Liver (tissue), 9 donors: ENCODE results near the gene MRPL52. TPM values are rescaled to one million over a fixed set of nuclear protein-coding genes. Genes with fewer than 3 reads are reported as not detected.

ENCODE experiments used
- DNase-seq: peaks from one replicate; pipeline ENCODE4 v3.0.0-alpha.2; 2017; ENCODE audit warnings: low spot score
- H3K27ac ChIP-seq, 2 donors: one replicate each; pipeline ENCODE4 v1.7.0; 2013; ENCODE audit warnings: inconsistent platforms in 2 of 2, low read length in 2 of 2, control low read depth in 1 of 2, low read depth in 1 of 2, mild to moderate bottlenecking in 1 of 2
- H3K27me3 ChIP-seq, 4 donors: one replicate each; pipeline versions ENCODE4 v1.6.1 to v1.7.0; 2013; ENCODE audit warnings: low read length in 3 of 4, inconsistent platforms in 1 of 4, mild to moderate bottlenecking in 1 of 4, moderate library complexity in 1 of 4; ENCODE audit not compliant: control insufficient read depth in 4 of 4, insufficient read depth in 4 of 4
- H3K36me3 ChIP-seq, 4 donors: one replicate each; pipeline versions ENCODE4 v1.6.1 to v1.7.0; 2013; ENCODE audit warnings: low read length in 3 of 4, mild to moderate bottlenecking in 3 of 4, low read depth in 1 of 4, moderate library complexity in 1 of 4; ENCODE audit not compliant: control insufficient read depth in 4 of 4, insufficient read depth in 3 of 4
- H3K4me1 ChIP-seq, 4 donors: one replicate each; pipeline versions ENCODE4 v1.6.1 to v1.7.0; 2013; ENCODE audit warnings: low read length in 3 of 4, mild to moderate bottlenecking in 3 of 4, moderate library complexity in 1 of 4; ENCODE audit not compliant: control insufficient read depth in 4 of 4, insufficient read depth in 4 of 4
- H3K4me3 ChIP-seq, 3 donors: one replicate each; pipeline versions ENCODE4 v1.6.1 to v1.7.0; 2013; ENCODE audit warnings: low read length in 3 of 3, control low read depth in 1 of 3, low read depth in 1 of 3, mild to moderate bottlenecking in 1 of 3
- H3K9ac ChIP-seq, 2 donors: one replicate each; pipeline ENCODE4 v1.7.0; 2013; ENCODE audit warnings: low read length in 2 of 2, mild to moderate bottlenecking in 2 of 2, moderate library complexity in 2 of 2, control low read depth in 1 of 2, low read depth in 1 of 2
- H3K9me3 ChIP-seq, 4 donors: one replicate each; pipeline versions ENCODE4 v1.6.1 to v1.7.0; 2013; ENCODE audit warnings: low read length in 3 of 4; ENCODE audit not compliant: control insufficient read depth in 4 of 4
- ATF3 ChIP-seq: IDR thresholded peaks from 2 replicates; pipeline ENCODE4 v1.6.1; 2016; ENCODE audit warnings: antibody characterized with exemption
- CTCF ChIP-seq: fragments of 150-350 bp; IDR thresholded peaks from 2 replicates; pipeline ENCODE4 v1.5.1; 2017; ENCODE audit warnings: improper control_type of control experiment, low read depth, low read length; ENCODE audit not compliant: missing input control
- EGR1 ChIP-seq, 2 donors: IDR thresholded peaks; 2 replicates each; pipeline ENCODE4 v1.6.1; 2016 to 2018; ENCODE audit warnings: antibody characterized with exemption in 2 of 2, low read depth in 2 of 2
- FOXA1 ChIP-seq: IDR thresholded peaks from 2 replicates; pipeline ENCODE4 v1.6.1; 2016; ENCODE audit warnings: antibody characterized with exemption
- FOXA2 ChIP-seq: IDR thresholded peaks from 2 replicates; pipeline ENCODE4 v1.6.1; 2016; ENCODE audit warnings: antibody characterized with exemption
- GABPA ChIP-seq, 2 donors: IDR thresholded peaks in 1 of 2; conservative IDR thresholded peaks in 1 of 2; 2 replicates each; pipeline ENCODE4 v1.6.1; 2016; ENCODE audit warnings: antibody characterized with exemption in 2 of 2, mild to moderate bottlenecking in 1 of 2, moderate library complexity in 1 of 2
- HNF4A ChIP-seq, 2 donors: conservative IDR thresholded peaks; 2 replicates each; pipeline ENCODE4 v1.6.1; 2016; ENCODE audit warnings: antibody characterized with exemption in 2 of 2, mild to moderate bottlenecking in 2 of 2
- HNF4G ChIP-seq: IDR thresholded peaks from 2 replicates; pipeline ENCODE4 v1.6.1; 2016; ENCODE audit warnings: antibody characterized with exemption
- JUND ChIP-seq, 2 donors: IDR thresholded peaks; 2 replicates each; pipeline ENCODE4 v1.6.1; 2016; ENCODE audit warnings: antibody characterized with exemption in 2 of 2
- MAX ChIP-seq: IDR thresholded peaks from 2 replicates; pipeline ENCODE4 v1.6.1; 2016; ENCODE audit warnings: antibody characterized with exemption
- NR2F2 ChIP-seq: IDR thresholded peaks from 2 replicates; pipeline ENCODE4 v1.6.1; 2016; ENCODE audit warnings: antibody characterized with exemption
- RAD21 ChIP-seq, 2 donors: IDR thresholded peaks; 2 replicates each; pipeline ENCODE4 v1.6.1; 2016; ENCODE audit warnings: antibody characterized with exemption in 2 of 2, mild to moderate bottlenecking in 2 of 2
- REST ChIP-seq: IDR thresholded peaks from 2 replicates; pipeline ENCODE4 v1.6.1; 2016; ENCODE audit warnings: antibody characterized with exemption, mild to moderate bottlenecking
- RXRA ChIP-seq, 2 donors: IDR thresholded peaks; 2 replicates each; pipeline ENCODE4 v1.6.1; 2017 to 2018; ENCODE audit warnings: antibody characterized with exemption in 2 of 2, mild to moderate bottlenecking in 1 of 2
- SP1 ChIP-seq: IDR thresholded peaks from 2 replicates; pipeline ENCODE4 v1.6.1; 2018; ENCODE audit warnings: antibody characterized with exemption, mild to moderate bottlenecking
- TAF1 ChIP-seq: conservative IDR thresholded peaks from 2 replicates; pipeline ENCODE4 v1.6.1; 2016; ENCODE audit warnings: antibody characterized with exemption, mild to moderate bottlenecking
- ZBTB33 ChIP-seq: IDR thresholded peaks from 2 replicates; pipeline ENCODE4 v1.6.1; 2016; ENCODE audit warnings: antibody characterized with exemption
- WGBS: extraction: QIAGEN DNeasy Blood & Tissue Kit; methylation state at CpG from one replicate; pipeline ENCODE4 v1.1.7; 2013; 5-methylcytosine and 5-hydroxymethylcytosine counted together
- polyA plus RNA-seq, 2 donors: library from polyadenylated mRNA; stranded (reverse) in 1 of 2; unstranded in 1 of 2; fragments of 200-250 nt in 1 of 2; fragments of >200 nt in 1 of 2; fragmentation: Nextera tagmentation in 1 of 2; extraction: Ambion mirVana in 1 of 2; gene quantifications; one replicate each; pipeline versions ENCODE4 v1.2.1 to v1.2.3, GENCODE V29; 2013 to 2015
- total RNA-seq, 2 donors: library from RNA; depleted of rRNA; stranded (reverse); fragments of >200 nt; gene quantifications; one replicate each; pipeline ENCODE4 v1.2.3, GENCODE V29; 2014
- donor health status: healthy.
- donor health status: healthy.
- donor health status: healthy.
- donor health status: healthy.
- donor health status: healthy.

MRPL52 gene
- total and polyA plus RNA-seq, 4 donors = 9.1 to 142 (median 36.6) TPM

- H3K4me3 ChIP-seq = no peak overlapping the region
- no peak overlapping the region for H3K9ac ChIP-seq
- no peaks in the 10 kb centered on the region for H3K4me1 ChIP-seq
- no peaks in the 10 kb centered on the region for H3K9me3 ChIP-seq
- no peak for DNase-seq
- 88% methylated on average over 4 of the region's 4 CpGs for WGBS
- TF ChIP-seq TAF1 (no peak), ZBTB33 (no peak), JUND (IDR thresholded peaks at IDR 0.05) (no peak), RXRA (IDR thresholded peaks at IDR 0.05) (no peak), SP1 (no peak), GABPA (IDR thresholded peaks at IDR 0.05 in 1 of 2, conservative IDR thresholded peaks at IDR 0.05 in 1 of 2) (no peak), EGR1 (IDR thresholded peaks at IDR 0.05; ENCODE audit: low read depth in 2 of 2) (no peak), NR2F2 (no peak), HNF4G (no peak), HNF4A (conservative IDR thresholded peaks at IDR 0.05) (no peak), RAD21 (IDR thresholded peaks at IDR 0.05) (no peak), MAX (no peak), ATF3 (no peak), CTCF (no peak), REST (no peak), FOXA2 (no peak), FOXA1 (no peak)
- no peaks in the 10 kb centered on the region for H3K27me3 ChIP-seq
- no peak overlapping the region for H3K27ac ChIP-seq
- no peaks in the 10 kb centered on the region for H3K36me3 ChIP-seq
Observed at GRCh38 chr14:22864979-22865378, 35.3 kb downstream of the MRPL52 start.
